MM.1S (cell line): Measurements from ENCODE around the gene FEN1.

Source experiments
- DNase-seq: peaks from one replicate; pipeline ENCODE4 v3.0.0-alpha.2; 2015
- H2AFZ ChIP-seq: fragments of 300-600 bp; sonication (generic); 2 replicates; pipeline ENCODE4 v1.6.0; 2016; ENCODE audit warnings: antibody characterized with exemption, low read length
- H3F3A ChIP-seq: fragments of 300-600 bp; sonication (generic); 2 replicates; pipeline ENCODE4 v1.6.1; 2016; ENCODE audit warnings: mild to moderate bottlenecking, antibody characterized with exemption, low read length, moderate library complexity, mixed read lengths; ENCODE audit not compliant: insufficient read depth
- H3K27ac ChIP-seq: fragments of 300-600 bp; sonication (generic); 2 replicates; pipeline ENCODE4 v1.5.1; 2016; ENCODE audit warnings: mild to moderate bottlenecking, low read length
- H3K27me3 ChIP-seq: fragments of 300-600 bp; sonication (generic); replicated peaks from 2 replicates; pipeline ENCODE4 v1.6.0; 2016; ENCODE audit warnings: low read length; ENCODE audit not compliant: insufficient read depth
- H3K36me3 ChIP-seq: fragments of 300-600 bp; sonication (generic); replicated peaks from 2 replicates; pipeline ENCODE4 v1.6.1; 2016; ENCODE audit warnings: mild to moderate bottlenecking, low read length, mixed read lengths; ENCODE audit not compliant: insufficient read depth
- H3K4me1 ChIP-seq: fragments of 300-600 bp; sonication (generic); 2 replicates; pipeline ENCODE4 v1.6.1; 2016; ENCODE audit warnings: low read length, mixed read lengths
- H3K4me2 ChIP-seq: fragments of 300-600 bp; sonication (generic); 2 replicates; pipeline ENCODE4 v1.6.0; 2016; ENCODE audit warnings: low read depth, low read length
- H3K4me3 ChIP-seq: fragments of 300-600 bp; sonication (generic); 2 replicates; pipeline ENCODE4 v1.5.1; 2016; ENCODE audit warnings: low read length, mixed read lengths
- H3K79me2 ChIP-seq: fragments of 300-600 bp; sonication (generic); 2 replicates; pipeline ENCODE4 v1.6.1; 2016; ENCODE audit warnings: mixed run types, low read length, mixed read lengths
- H3K9ac ChIP-seq: fragments of 300-600 bp; sonication (generic); 2 replicates; pipeline ENCODE4 v1.6.1; 2016; ENCODE audit warnings: low read length, mixed read lengths
- H3K9me2 ChIP-seq: fragments of 300-600 bp; sonication (generic); replicated peaks from 2 replicates; pipeline ENCODE4 v1.6.1; 2016; ENCODE audit warnings: mild to moderate bottlenecking, low read length, mixed read lengths; ENCODE audit not compliant: insufficient read depth
- H3K9me3 ChIP-seq: fragments of 300-600 bp; sonication (generic); replicated peaks from 2 replicates; pipeline ENCODE4 v1.6.1; 2016; ENCODE audit warnings: mild to moderate bottlenecking, low read length, mixed read lengths; ENCODE audit not compliant: insufficient read depth
- H4K20me1 ChIP-seq: fragments of 300-600 bp; sonication (generic); 2 replicates; pipeline ENCODE4 v1.6.1; 2016; ENCODE audit warnings: mild to moderate bottlenecking, low read length, moderate library complexity, mixed read lengths; ENCODE audit not compliant: insufficient read depth
- EZH2 ChIP-seq: fragments of 300-600 bp; sonication (generic); optimal IDR thresholded peaks from 2 replicates; pipeline ENCODE3; 2017; ENCODE audit warnings: low read depth, mild to moderate bottlenecking, antibody characterized with exemption, low read length, mixed read lengths
- EZH2phosphoT487 ChIP-seq: fragments of 300-600 bp; sonication (generic); IDR thresholded peaks from 2 replicates; pipeline ENCODE4 v1.6.1; 2018; ENCODE audit warnings: antibody characterized with exemption, low read length
- TF ChIP-seq, protein P1 (sequence below): fragments of 300-600 bp; sonication (generic); IDR thresholded peaks from 2 replicates; pipeline ENCODE4 v1.5.1; 2016; ENCODE audit warnings: antibody characterized with exemption, low read length, mixed read lengths

The FEN1 gene

DNA sequence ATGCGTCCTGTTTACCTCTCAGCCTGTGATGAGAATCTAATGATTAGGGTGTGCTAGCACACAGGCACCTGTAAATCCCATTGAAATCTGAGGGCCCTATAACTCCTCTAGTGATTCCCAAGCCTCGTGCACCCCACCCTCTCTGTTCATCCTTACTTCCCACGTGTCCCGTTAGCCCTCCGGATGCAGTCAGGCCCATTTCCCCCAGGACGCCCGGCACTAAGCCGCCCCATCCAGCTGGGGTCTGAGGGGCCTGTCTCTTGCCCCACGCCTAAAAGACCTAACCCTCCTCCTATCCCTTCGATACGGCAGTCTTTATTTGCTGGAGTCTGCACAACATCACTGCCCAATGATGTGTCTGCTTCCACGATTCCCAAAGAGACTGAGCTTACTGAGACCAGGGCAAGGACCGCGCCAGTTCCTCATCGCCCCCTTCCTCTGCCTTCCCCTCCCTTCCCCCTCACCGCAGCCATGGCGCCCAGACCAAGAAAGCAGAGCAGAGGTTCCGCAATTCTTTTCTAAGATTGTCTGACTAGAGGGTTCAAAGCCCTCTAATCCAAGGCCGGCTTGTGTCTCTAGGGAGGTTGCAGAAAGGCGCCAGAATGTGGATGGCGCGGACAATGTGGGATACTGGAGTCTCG, 34.3 kb downstream of the FEN1 start:
- Histone ChIP-seq H3K4me3 (no peak overlapping the region), H3K9me3 (no peaks in the 10 kb centered on the region), H3K27ac (no peak overlapping the region), H4K20me1 (no peaks in the 10 kb centered on the region), H3K4me1 (0 out of 2 replicates have a peak, but pooled peaks cover 3% of the 10 kb centered on the region), H3K79me2 (no peaks in the 10 kb centered on the region), H3K9ac (no peak overlapping the region), H2AFZ (no peak overlapping the region), H3K36me3 (no peaks in the 10 kb centered on the region), H3K4me2 (no peak overlapping the region), H3K9me2 (no peaks in the 10 kb centered on the region), H3K27me3 (peaks cover 41% of the 10 kb centered on the region), H3F3A (no peaks in the 10 kb centered on the region)
- DNase-seq: no peak
- TF ChIP-seq EZH2phosphoT487 (no peak), EZH2 (no peak)
- TF ChIP-seq, protein P1, sequence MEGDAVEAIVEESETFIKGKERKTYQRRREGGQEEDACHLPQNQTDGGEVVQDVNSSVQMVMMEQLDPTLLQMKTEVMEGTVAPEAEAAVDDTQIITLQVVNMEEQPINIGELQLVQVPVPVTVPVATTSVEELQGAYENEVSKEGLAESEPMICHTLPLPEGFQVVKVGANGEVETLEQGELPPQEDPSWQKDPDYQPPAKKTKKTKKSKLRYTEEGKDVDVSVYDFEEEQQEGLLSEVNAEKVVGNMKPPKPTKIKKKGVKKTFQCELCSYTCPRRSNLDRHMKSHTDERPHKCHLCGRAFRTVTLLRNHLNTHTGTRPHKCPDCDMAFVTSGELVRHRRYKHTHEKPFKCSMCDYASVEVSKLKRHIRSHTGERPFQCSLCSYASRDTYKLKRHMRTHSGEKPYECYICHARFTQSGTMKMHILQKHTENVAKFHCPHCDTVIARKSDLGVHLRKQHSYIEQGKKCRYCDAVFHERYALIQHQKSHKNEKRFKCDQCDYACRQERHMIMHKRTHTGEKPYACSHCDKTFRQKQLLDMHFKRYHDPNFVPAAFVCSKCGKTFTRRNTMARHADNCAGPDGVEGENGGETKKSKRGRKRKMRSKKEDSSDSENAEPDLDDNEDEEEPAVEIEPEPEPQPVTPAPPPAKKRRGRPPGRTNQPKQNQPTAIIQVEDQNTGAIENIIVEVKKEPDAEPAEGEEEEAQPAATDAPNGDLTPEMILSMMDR: no peak

DNA sequence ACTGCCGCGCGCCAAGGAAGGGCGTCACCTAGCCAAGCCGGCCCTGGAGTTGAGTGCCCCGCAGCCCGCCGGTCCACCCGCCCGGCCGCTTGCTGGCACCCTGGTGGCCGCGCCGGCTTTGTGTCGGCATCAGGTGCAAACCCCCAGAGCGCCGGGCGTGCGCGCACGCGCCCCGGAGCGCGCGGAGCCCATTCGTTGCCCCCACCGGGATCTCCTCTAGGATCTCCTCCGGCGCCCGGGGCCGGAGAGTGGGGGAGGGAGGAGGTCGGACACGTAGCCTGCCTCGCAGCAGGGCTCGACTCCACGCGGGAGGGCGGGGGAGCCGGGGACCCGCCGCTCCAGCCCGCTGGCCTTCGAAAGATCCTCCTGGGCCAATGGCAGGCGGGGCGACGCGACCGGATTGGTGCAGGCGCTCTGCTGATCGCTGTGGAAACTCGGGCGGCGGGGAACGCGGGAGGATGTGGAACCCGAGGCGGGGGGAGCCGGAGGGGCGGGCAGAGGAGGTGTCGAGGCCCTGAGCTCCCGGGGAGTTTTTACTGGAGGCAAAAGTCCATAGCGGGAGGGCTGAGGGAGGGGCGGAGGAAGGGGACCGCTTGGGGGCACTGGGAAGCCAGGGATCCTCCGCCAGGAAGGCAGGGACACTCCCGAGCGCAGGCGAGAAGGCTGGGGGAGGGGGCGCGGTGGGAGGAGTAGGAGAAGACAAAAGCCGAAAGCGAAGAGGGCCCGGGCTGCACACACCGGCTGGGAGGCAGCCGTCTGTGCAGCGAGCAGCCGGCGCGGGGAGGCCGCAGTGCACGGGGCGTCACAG, 35.1 kb downstream of the FEN1 start, which contains the start of gene FADS2:
TSS of gene FADS2 (plus strand) at position 730 of the 808 bp plus-strand sequence. CDS start 91 bp downstream, outside the sequence.
- H3K4me1 ChIP-seq: 0 out of 2 replicates have a peak, but pooled peaks cover 9% of the 10 kb centered on the region
- H3K36me3 ChIP-seq: no peaks in the 10 kb centered on the region
- H2AFZ ChIP-seq: peak within 1 kb of the TSS; percentile 27
- no peak for DNase-seq
- H3K9me2 ChIP-seq: no peaks in the 10 kb centered on the region
- no peaks in the 10 kb centered on the region for H3K9me3 ChIP-seq
- no peak within 1 kb of the TSS for H3K27ac ChIP-seq
- no peak within 1 kb of the TSS for H3K9ac ChIP-seq
- H3K27me3 ChIP-seq: peaks cover 41% of the 10 kb centered on the region
- no peaks in the 10 kb centered on the region for H3F3A ChIP-seq
- no peaks in the 10 kb centered on the region for H3K79me2 ChIP-seq
- H3K4me3 ChIP-seq: peak within 1 kb of the TSS; percentile 35
- H3K4me2 ChIP-seq: peak within 1 kb of the TSS; percentile 67
- TF ChIP-seq, protein P1: no peak
- TF ChIP-seq EZH2phosphoT487 (0 out of 2 replicates have a peak, but pooled peaks have one; percentile 49), EZH2 (no peak)
- H4K20me1 ChIP-seq: no peaks in the 10 kb centered on the region

DNA sequence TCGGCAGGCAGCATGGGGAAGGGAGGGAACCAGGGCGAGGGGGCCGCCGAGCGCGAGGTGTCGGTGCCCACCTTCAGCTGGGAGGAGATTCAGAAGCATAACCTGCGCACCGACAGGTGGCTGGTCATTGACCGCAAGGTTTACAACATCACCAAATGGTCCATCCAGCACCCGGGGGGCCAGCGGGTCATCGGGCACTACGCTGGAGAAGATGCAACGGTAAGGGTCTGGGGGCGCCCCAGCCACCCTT, 35.6 kb downstream of the FEN1 start:
- H3K4me2 ChIP-seq: peak overlapping the region; percentile 67
- no peaks in the 10 kb centered on the region for H3F3A ChIP-seq
- H4K20me1 ChIP-seq: no peaks in the 10 kb centered on the region
- no peak overlapping the region for H3K27ac ChIP-seq
- TF ChIP-seq EZH2phosphoT487 (no peak), EZH2 (no peak)
- TF ChIP-seq, protein P1: no peak
- no peaks in the 10 kb centered on the region for H3K9me2 ChIP-seq
- no peaks in the 10 kb centered on the region for H3K79me2 ChIP-seq
- peak overlapping the region; percentile 35 for H3K4me3 ChIP-seq
- no peaks in the 10 kb centered on the region for H3K9me3 ChIP-seq
- H3K4me1 ChIP-seq: 0 out of 2 replicates have a peak, but pooled peaks cover 9% of the 10 kb centered on the region
- peak overlapping the region; percentile 12; the same call in 1 of the 2 replicates for H2AFZ ChIP-seq
- H3K9ac ChIP-seq: no peak overlapping the region
- no peak for DNase-seq
- H3K27me3 ChIP-seq: peaks cover 41% of the 10 kb centered on the region
- H3K36me3 ChIP-seq: no peaks in the 10 kb centered on the region
